ENCODE results near the gene NFIA.

The NFIA gene

DNA sequence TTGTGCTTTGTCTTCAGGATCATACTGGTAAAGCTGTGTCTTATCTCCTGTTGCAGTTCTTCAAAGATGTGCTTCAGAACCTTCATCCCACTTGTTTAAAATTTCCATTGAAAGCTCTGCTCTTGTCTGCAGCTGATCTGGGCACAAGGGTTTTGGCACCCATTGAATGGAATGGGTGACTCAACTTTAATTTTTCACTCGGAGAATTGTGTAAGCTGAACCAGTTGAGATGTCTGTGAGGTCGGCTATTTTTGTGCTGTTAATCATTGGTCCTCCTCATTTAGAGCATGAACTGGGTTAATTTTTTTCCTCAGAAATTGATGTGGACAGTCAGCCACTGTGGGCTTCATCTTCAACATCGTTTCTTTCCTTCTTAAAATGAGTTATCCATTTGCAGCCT lies 390.5 kb downstream of the NFIA start:
- TF ChIP-seq, protein P1, sequence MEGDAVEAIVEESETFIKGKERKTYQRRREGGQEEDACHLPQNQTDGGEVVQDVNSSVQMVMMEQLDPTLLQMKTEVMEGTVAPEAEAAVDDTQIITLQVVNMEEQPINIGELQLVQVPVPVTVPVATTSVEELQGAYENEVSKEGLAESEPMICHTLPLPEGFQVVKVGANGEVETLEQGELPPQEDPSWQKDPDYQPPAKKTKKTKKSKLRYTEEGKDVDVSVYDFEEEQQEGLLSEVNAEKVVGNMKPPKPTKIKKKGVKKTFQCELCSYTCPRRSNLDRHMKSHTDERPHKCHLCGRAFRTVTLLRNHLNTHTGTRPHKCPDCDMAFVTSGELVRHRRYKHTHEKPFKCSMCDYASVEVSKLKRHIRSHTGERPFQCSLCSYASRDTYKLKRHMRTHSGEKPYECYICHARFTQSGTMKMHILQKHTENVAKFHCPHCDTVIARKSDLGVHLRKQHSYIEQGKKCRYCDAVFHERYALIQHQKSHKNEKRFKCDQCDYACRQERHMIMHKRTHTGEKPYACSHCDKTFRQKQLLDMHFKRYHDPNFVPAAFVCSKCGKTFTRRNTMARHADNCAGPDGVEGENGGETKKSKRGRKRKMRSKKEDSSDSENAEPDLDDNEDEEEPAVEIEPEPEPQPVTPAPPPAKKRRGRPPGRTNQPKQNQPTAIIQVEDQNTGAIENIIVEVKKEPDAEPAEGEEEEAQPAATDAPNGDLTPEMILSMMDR (IDR thresholded peaks at IDR 0.05; ENCODE audit: low read depth, low read length), result no peak
- no peak for DNase-seq (ENCODE audit: extremely low read depth, low read depth)

DNA sequence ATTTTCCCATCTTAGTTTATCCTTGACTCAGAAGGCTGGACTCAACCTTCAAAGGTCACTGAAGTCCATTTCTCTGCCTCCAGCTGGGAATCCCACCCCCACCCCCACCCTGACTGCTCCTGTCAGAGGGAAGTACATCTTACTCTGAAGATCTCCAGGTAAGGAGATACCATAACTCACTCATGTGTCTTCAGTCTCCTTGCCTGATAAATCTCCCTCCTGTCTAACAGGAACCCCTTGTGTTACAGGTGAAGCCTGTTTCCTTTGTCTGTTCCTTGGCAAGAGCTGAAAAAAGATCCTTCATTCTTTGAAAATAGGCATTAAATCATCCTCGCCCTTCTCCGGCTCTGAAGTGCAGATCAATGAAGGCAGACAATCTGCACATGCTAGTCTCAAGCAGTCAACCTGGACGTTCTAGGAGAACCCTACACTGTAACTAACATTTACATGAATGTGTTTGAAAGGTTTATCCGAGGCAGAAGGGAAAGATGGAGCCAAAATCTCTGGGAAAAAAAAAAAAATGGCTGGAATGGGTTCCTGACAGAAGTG lies 392.0 kb downstream of the NFIA start:
- TF ChIP-seq, protein P1 (IDR thresholded peaks at IDR 0.05; ENCODE audit: low read depth, low read length), result no peak
- DNase-seq (ENCODE audit: extremely low read depth, low read depth), result no peak

DNA sequence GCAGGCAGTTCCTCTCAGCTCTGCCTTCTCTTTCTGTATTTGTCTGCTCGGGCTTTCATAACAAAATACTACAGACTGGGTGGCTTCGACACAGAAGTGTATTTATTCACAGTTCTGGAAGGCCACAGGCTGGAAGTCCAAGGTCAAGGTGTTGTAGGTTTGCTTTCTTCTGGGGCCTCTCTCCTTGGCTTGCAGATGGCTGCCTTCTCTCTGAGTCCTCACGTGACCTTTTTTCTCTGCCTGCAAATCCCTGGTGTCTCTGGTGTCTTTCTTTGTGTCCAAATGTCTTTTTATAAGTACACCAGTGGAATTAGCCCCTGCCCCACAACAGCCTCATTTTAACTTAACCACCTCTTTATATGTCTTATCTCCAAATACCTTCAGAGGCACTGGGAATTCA lies 392.6 kb downstream of the NFIA start:
- no peak for DNase-seq (ENCODE audit: extremely low read depth, low read depth)
- TF ChIP-seq, protein P1 (IDR thresholded peaks at IDR 0.05; ENCODE audit: low read depth, low read length), result no peak

- no peak for DNase-seq (ENCODE audit: extremely low read depth, low read depth)
- TF ChIP-seq, protein P1 (IDR thresholded peaks at IDR 0.05; ENCODE audit: low read depth, low read length), result no peak
These were observed 394.9 kb downstream of the NFIA start for GRCh38 chr1:61477301-61477700.

GRCh38 chr1:61480273-61480935 lies 398.0 kb downstream of the NFIA start:
- no peak for DNase-seq (ENCODE audit: extremely low read depth, low read depth)
- TF ChIP-seq, protein P1 (IDR thresholded peaks at IDR 0.05; ENCODE audit: low read depth, low read length), result no peak

DNA sequence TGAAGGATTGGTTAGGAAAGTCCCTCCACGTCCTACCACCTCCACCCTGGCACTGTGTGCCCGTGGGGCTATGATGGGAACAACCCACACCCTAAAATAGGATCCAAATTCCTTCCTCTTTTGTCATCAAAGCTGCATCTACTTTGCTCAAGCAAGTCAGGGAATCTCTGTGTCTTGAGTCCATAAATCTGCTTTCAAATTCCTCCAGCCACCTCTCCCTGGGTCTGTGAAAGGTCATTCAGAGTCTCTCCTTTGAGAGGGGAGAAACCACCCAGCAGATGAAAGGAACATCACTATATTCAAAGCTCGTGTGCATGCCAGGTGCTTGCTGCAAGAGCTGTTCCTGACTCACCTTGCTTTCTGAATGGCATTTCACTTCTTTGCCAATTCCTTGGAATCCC lies 399.0 kb downstream of the NFIA start:
- DNase-seq (ENCODE audit: extremely low read depth, low read depth), result no peak
- TF ChIP-seq, protein P1 (IDR thresholded peaks at IDR 0.05; ENCODE audit: low read depth, low read length), result no peak

DNA sequence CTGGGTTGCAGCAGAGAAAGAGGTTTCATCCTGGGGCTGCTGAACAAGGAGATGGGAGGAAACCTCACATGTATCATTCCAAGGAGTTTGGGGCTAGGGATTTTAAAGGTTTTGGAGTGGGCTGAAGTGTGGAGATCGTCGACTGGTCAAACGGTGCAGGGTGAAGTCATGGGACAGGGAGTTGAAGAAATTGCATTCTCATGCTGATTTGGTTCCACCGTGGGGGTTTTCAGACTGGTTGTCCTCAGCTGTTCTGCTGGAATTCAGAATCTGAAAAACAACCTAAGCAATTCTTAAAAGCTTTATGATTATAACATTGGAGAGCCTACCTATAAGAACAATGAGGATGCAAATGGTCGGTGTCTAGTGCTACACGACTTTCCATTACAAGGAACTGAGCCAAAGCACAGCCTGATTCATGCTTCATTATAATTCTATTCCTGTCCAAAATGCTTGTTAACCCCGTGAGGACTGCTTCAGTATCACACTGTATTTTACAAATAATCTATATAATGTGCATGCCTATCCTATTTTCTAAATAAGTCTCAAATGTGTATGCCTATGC lies 399.9 kb downstream of the NFIA start:
- TF ChIP-seq, protein P1 (IDR thresholded peaks at IDR 0.05; ENCODE audit: low read depth, low read length), result no peak
- no peak for DNase-seq (ENCODE audit: extremely low read depth, low read depth)

Data from AG09319 (cell line).